Daoy (cell line): Measurements from ENCODE around the gene FHIT. TPM values are rescaled to one million over a fixed set of nuclear protein-coding genes. Genes with fewer than 3 reads are reported as not detected.

Experiments used
- DNase-seq: peaks from one replicate; pipeline ENCODE4 v3.0.0-alpha.2; 2015; ENCODE audit warnings: low read depth
- total RNA-seq: library from RNA; depleted of rRNA; stranded (reverse); fragments of >200 nt; shearing (Covaris generic); gene quantifications from 2 replicates; pipeline ENCODE4 v1.2.3, GENCODE V29; 2014

FHIT gene
- total RNA-seq, 1 experiment from 2014 or later: not detected

- no peak for DNase-seq
These were observed 1450.8 kb downstream of the FHIT start for GRCh38 chr3:59800481-59800880.

DNA sequence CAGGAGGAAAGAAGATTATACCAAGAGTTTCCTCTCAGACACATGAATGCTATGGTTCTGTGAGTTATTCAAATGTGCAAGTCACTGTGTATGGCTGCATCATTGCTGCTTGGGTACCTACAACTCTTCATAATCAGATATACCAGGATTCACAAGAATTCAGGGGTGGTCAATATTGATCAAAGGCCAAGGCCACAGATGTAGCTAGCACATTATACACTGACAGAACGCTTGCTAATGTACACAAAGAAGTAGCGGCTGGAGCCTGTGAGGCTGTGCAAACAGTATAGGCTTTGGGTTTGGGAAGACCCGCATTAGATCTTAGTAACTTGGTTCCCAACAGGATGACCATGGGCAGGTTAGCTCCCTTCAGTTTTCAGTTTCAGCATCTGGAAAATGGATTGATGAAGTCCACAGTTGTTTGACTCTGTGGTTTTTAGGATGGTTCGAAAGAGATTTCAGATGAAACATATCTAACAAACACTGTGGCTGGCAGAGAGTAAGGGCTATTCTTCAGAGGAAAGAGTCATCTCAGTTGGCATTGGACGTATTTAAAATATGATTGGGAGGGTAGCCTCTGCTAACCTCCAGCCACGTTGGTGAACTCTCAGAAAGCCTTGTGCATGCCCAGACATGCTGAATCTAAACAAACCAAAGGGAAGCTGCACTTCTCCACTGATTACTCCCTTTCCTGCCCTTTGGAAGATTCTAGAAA is 1452.7 kb downstream of the FHIT start:
- DNase-seq: no peak

DNA sequence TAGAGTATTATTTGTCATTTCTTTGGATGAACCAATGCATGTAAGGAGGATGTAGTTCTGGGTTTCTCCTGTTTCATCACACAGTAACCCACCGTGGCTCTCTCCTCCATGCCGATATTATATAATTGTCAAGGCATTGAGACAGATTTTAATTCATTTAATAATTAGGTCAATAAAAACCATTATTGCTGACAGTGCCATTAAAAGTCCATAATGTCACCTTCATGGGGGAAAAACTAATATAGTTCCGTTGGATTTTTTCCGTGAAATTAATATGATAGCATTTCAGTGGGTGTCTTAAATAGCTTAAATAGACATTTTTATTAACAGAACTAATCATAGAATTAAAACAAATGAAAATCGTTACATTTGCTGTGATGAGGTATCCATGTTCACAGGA is 1453.7 kb downstream of the FHIT start:
- no peak for DNase-seq

DNA sequence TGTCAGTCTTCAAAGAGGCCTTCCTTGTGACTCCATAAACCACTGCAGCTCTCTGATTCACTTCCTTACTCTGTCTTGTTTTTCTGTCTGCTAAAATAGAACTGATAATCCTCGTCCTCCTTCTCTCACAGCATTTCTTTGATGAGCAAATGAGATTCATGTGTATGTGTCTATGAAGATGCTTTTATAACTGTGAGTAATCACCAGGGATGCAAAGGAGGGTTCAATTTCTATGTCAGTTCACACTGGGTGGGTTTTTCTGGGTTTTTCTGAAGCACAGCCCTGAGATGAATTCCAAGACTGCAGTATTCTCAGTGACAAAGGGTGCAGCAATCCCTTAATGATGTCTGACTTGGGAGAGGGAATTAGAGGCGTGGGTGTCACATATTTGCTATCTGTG is 1454.8 kb downstream of the FHIT start:
- no peak for DNase-seq

- no peak for DNase-seq
These were observed 1455.5 kb downstream of the FHIT start for GRCh38 chr3:59795756-59796155.

DNA sequence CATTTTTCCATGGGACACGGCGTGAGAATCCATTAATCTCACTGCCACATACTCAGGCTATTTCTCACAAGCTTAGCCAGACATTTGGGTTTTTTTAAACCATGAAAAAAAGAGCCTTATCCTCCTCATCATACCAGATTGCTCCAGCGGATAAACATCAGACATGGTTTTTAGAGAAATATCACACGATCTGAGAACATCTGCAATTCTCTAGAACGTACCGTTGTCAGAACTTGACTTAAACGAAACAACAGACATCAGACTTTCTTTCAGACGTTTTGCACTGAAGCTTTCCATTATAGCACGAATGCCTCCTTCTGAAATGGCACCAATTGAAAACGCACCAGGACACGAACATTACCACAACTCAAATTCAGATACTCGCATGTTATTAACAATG is 1457.3 kb downstream of the FHIT start:
- no peak for DNase-seq

DNA sequence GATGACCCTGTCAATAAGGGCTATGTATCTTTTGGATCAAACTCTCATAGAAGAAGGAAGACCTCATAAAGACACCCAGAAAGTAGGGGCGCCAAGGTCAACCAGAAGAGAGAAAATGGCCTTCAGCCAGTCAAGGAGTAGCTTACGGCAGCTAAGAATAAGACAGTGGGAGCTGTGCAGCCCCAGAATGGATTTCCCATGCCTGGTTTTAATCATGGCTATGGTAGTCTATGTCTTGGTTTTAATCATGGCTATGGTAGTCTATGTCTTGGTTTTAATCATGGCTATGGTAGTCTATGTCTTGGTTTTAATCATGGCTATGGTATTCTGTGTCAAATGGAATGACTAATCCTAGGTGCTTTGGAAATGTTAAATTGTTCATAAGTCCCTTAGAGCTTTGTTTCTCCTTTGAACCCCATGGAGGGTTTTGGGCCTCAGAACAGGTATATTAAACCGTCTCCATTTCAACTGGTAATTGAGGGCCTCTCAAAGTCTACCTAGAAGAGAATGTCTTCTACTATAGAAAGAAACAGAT is 1459.4 kb downstream of the FHIT start:
- no peak for DNase-seq

GRCh38 chr3:59790241-59790640 is 1461.0 kb downstream of the FHIT start:
- DNase-seq: no peak

- no peak for DNase-seq
These were observed 1462.5 kb downstream of the FHIT start for GRCh38 chr3:59788801-59789200.

DNA sequence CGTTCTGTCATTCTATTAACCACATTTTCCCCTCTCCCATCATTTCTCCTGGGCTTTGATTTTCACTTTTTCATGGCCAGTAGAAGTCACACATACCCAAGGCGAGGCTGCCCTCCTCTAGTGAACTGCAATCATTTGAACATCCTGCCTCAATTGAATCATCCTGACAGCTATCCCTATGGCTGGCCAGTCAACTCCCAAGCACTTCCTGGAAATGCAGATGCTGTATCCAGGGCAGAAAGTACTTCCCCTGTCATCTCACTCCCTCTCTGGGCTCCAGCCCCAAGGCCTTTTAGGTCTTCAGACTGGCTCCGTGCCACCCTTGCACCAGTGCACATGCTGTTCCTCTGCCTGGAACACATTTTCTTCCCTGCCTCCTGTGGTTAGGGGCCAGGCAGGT is 1463.1 kb downstream of the FHIT start:
- DNase-seq: no peak

GRCh38 chr3:59786374-59786773 is 1464.9 kb downstream of the FHIT start:
- no peak for DNase-seq

GRCh38 chr3:59784164-59784563 is 1467.1 kb downstream of the FHIT start:
- DNase-seq: no peak

DNA sequence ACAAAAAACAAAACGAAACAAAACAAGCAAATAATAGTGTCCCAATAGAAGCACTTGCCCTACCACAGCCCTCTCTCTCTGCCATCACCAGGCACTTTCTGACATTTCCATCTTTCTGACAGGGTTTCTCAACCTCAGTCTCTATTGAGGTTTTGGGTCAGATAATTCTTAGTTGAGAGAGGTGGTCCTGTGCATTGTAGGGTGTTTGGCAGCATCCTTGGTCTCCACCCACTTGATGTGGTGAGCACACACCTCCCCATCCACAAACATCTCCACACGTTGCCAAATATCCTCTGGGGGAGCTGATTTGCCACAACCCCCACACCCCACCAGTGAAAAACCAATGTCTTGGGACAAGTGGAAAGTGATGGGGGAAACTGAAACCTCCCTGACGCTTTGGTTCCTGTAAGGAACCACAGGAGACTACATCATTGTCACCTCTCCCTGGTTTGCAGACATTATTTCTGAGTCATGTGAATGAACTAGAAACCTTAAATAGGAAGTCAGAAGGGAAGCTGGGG is 1467.7 kb downstream of the FHIT start:
- no peak for DNase-seq

DNA sequence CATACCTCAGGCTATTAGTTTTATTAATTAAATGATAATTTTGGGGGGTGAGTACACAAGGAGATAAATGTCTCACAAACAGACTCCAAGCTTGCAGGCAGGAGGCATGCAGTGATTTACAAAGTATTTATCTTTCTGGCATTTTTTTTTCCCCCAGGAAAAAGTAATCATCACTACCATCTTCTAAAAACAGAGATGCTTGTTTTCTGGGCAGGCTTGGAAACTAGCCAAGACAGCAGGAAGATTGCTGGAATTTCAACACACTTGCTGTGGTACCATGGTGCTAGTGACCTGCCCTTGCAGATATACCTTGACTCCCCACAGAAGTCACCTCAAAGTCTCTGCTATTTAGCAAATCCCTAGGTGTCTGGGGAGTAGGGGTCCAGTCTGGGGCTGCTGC is 1468.6 kb downstream of the FHIT start:
- DNase-seq: no peak

DNA sequence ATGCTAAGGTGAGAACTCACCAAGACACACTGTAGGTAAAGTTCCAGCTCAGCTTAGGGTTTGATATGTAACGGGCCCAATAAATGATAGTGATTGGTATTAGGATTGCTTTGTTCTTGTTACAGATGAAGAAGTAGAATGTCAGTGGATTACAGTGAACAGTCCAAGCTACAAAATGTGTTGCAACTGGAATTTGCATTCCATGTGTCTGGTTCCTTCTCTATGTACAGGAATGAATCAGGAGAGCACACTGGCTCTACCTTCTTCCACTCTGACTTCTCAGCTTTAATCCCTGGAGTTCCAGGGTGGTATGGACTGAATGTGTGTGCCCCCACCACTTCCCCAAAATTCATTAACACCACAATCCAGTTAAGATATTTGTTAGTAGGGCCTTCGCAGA is 1471.0 kb downstream of the FHIT start:
- no peak for DNase-seq

GRCh38 chr3:59779260-59779659 is 1472.0 kb downstream of the FHIT start:
- DNase-seq: no peak

DNA sequence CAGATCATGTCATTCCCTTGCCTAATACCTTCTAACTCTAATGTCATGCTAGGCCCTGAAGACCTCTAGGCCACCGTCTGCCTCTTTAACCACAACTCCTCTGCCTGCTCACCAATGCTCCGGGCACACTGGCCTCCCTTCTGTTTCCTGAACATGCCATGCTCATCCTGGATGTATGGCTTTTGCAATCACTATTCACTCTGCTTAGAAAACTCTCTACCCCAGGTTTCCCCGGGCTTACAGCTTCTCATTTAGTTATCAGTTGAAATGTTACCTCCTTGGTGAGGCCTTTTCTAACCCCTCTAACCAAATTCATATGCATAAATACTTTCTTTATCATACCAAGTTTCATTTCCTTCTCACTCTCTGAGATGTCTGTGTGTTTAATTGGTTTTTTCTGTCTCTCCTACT is 1473.6 kb downstream of the FHIT start:
- DNase-seq: no peak

DNA sequence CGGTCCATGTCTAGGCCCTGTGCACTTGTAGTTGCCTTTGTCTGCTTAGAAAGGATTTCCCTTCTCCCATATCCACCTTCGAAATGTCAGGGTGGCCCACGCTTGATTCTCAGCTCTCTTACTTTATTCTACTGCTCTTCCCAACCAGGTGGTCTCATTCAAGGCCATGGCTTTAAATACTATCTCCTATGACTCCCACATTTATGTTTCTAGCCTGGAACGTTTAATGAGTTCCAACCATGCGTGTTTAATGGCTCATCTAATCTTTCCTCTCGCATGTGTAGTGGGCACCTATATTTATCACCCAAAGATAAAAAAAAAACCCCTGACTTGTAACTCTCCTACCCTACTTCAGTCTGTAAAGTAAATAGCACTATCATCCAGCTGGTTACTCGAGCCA is 1474.2 kb downstream of the FHIT start:
- DNase-seq: no peak

DNA sequence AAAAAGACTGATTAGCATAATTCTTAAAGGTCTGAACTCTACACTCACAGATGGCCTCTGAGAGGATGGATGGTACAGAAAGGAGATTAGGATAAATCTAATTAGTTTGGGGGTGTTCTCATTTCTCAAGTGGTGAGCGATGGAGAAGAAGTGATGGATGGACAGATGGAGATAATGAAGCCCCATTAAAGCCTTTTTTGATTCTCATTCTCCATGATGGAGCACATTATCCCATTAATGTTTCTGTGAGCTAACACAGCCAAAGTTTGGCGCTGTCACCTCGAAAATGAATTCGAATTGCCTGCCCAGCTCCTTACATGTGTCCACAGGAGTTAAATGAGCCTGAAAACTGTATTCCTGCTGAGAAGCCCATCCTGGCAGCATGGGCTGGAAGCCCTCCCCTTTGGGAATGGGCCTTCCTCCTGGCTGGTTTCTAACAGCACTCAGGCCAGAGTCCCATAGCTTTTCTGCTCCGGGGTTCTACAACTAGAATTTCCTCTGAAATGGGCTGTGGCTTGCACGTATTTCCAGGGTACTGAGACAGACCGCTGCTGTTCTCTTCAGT is 1475.4 kb downstream of the FHIT start:
- no peak for DNase-seq

GRCh38 chr3:59775106-59775505 is 1476.1 kb downstream of the FHIT start:
- DNase-seq: no peak

DNA sequence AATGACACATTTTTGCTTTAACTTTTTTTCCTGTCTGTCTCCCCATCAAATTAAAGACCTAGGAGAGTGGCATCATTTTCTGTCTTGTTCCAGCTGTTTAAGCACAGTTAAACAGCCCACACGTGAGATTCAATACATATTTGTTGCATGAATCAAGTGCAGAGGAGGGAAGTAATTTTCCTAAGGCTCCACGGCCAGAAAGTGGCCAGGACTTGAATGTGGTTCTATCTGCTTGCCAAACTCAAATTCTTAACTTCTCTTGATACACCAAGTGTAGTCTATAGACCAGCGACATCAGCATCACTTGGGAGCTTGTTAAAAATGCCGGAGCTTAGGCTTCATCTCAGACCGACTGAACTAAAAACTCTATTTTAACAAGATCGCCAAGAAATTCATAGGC is 1476.6 kb downstream of the FHIT start:
- peak; percentile 34 for DNase-seq

DNA sequence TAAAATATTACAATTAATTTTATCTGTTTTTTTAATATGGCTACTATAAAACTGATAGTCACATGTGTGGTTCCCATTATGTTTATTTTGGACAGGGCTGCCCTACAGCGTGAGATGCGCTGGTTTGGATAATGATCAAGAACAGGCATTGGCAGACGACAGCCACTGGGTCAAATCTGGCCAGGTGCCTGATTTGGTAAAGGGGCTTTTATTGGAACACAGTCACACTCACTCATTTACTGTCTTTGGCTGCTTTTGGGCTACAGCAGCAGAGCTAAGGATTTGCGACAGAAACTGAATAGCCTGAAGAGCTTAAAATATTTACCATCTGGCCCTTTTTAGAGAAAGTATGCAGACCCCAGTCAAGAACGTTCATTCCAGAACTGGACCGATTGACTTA is 1477.3 kb downstream of the FHIT start:
- no peak for DNase-seq
